ENCODE results near the gene DES. TPM values are rescaled to one million over a fixed set of nuclear protein-coding genes. Genes with fewer than 3 reads are reported as not detected.

DES gene
- total and polyA plus RNA-seq, 7 experiments from 2014 or later, result 1.5 TPM; not detected in 6

DNA sequence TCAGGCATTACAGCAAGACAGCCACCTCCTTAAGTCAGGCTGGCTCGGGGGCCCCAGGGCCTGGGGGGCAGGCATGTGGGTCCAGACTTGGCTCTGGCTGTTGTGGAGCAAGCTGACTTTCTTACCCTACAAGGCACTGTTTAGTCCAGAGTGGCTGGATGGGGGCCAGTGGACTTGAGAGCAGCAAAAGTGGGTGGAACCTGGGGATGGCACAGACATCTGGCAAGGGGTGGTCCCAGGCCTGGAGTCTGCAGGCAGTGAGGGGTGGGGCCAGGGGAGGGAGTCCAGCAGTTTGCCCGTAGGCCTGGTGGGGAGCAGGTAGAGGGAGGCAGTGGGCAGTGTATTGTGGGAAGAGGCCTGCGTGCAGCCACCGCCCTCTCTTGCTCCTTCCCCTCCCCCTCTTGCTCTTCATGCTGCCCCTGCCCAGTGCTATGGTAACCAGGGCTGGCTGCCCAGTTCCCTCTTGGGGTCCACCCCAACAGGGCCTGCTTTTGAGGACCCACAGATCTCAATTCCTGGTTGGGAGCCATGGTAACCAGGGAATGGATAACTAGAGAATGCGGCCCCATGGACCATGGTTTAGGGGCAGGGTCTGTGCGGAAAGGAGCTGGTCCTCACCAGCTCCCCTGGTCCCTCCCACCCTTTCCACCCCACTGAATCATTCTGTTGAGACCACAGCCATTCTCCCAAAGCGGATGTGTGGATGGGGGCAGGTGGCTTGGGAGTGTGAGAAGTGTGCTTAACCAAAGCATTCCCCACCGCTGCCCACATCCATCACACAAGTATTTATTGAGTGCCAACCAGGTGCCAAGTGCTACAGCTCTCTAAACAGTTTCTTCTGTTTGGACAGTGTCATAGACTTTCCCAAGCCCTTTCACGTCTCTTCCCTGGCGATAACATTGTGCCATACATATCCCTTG, 35.8 kb downstream of the DES start:
- CTCF ChIA-PET, result no interaction called here
- Histone ChIP-seq H3K27me3 (ENCODE audit: control insufficient read depth in 2 of 2, insufficient read depth in 2 of 2, low read length in 2 of 2) (no peaks in the 10 kb centered on the region), H3K27ac (ENCODE audit: low read depth, low read length) (no peak overlapping the region), H3K4me3 (ENCODE audit: low read length) (no peak overlapping the region), H3K36me3 (ENCODE audit: control insufficient read depth in 2 of 3, insufficient read depth in 3 of 3, low read length in 3 of 3) (no peaks in the 10 kb centered on the region), H3K9me3 (ENCODE audit: control insufficient read depth in 2 of 3, low read length in 3 of 3) (no peaks in the 10 kb centered on the region), H3K4me1 (ENCODE audit: control insufficient read depth in 2 of 2, insufficient read depth in 2 of 2, low read length in 2 of 2) (no peaks in the 10 kb centered on the region)
- Mint-ChIP-seq H3K36me3 (peaks cover 0 to 15% (median 0%) of the 10 kb centered on the region in 5 donors), H3K4me1 (peaks cover 0 to 10% (median 6%) of the 10 kb centered on the region in 7 donors), H3K4me3 (no peak overlapping the region), H3K9me3 (no peaks in the 10 kb centered on the region), H3K27ac (no peak overlapping the region), H3K27me3 (peaks cover 5 to 26% (median 9%) of the 10 kb centered on the region in 5 donors)
- DNase-seq (no peak), ATAC-seq (no peak)
- intact Hi-C loops (cut with micrococcal nuclease), result no loop called here
- POLR2A ChIA-PET, result interaction anchor here (0.6 kb wide), 1 partner anchor 9 kb away, joined by 3 read pairs; no protein-coding TSS in a partner anchor

- Histone ChIP-seq H3K4me1 (ENCODE audit: control insufficient read depth in 2 of 2, insufficient read depth in 2 of 2, low read length in 2 of 2) (no peaks in the 10 kb centered on the region), H3K27me3 (ENCODE audit: control insufficient read depth in 2 of 2, insufficient read depth in 2 of 2, low read length in 2 of 2) (no peaks in the 10 kb centered on the region), H3K27ac (ENCODE audit: low read depth, low read length) (no peak overlapping the region), H3K4me3 (ENCODE audit: low read length) (no peak overlapping the region), H3K36me3 (ENCODE audit: control insufficient read depth in 2 of 3, insufficient read depth in 3 of 3, low read length in 3 of 3) (no peaks in the 10 kb centered on the region), H3K9me3 (ENCODE audit: control insufficient read depth in 2 of 3, low read length in 3 of 3) (no peaks in the 10 kb centered on the region)
- intact Hi-C loops (cut with micrococcal nuclease), result no loop called here
- Mint-ChIP-seq H3K27ac (no peak overlapping the region), H3K9me3 (no peaks in the 10 kb centered on the region), H3K4me3 (no peak overlapping the region), H3K36me3 (peaks cover 0 to 7% (median 0%) of the 10 kb centered on the region in 5 donors), H3K4me1 (peaks cover 0 to 9% (median 4%) of the 10 kb centered on the region in 7 donors), H3K27me3 (peaks cover 0 to 12% (median 0%) of the 10 kb centered on the region in 5 donors)
- DNase-seq (no peak), ATAC-seq (no peak)
- POLR2A ChIA-PET, result no interaction called here
- CTCF ChIA-PET, result interaction anchor here (1.4 kb wide), 1 partner anchor 74 kb away, joined by 6 read pairs; no protein-coding TSS in a partner anchor
Observed at GRCh38 chr2:219455581-219455980, 37.4 kb downstream of the DES start.

GRCh38 chr2:219457784-219458369, 39.7 kb downstream of the DES start:
- peak overlapping the region in 1 of 9 donors; percentile 25 for H3K27ac Mint-ChIP-seq
- intact Hi-C loops (cut with micrococcal nuclease), result no loop called here
- H3K4me3 Mint-ChIP-seq, result no peak overlapping the region
- H3K27me3 Mint-ChIP-seq, result peaks cover 0 to 4% (median 0%) of the 10 kb centered on the region in 5 donors
- H3K9me3 Mint-ChIP-seq, result no peaks in the 10 kb centered on the region
- Histone ChIP-seq H3K4me3 (ENCODE audit: low read length) (no peak overlapping the region), H3K27ac (ENCODE audit: low read depth, low read length) (no peak overlapping the region), H3K27me3 (ENCODE audit: control insufficient read depth in 2 of 2, insufficient read depth in 2 of 2, low read length in 2 of 2) (no peaks in the 10 kb centered on the region), H3K36me3 (ENCODE audit: control insufficient read depth in 2 of 3, insufficient read depth in 3 of 3, low read length in 3 of 3) (peaks cover 0 to 7% (median 0%) of the 10 kb centered on the region in 3 experiments), H3K4me1 (ENCODE audit: control insufficient read depth in 2 of 2, insufficient read depth in 2 of 2, low read length in 2 of 2) (no peaks in the 10 kb centered on the region), H3K9me3 (ENCODE audit: control insufficient read depth in 2 of 3, low read length in 3 of 3) (no peaks in the 10 kb centered on the region)
- H3K36me3 Mint-ChIP-seq, result peaks cover 0 to 4% (median 0%) of the 10 kb centered on the region in 5 donors
- ChIA-PET CTCF (interaction anchor here (0.6 to 2.5 kb wide), 6 partner anchors 16 to 135 kb away, joined by 3 to 10 read pairs (median 4); no protein-coding TSS in a partner anchor), POLR2A (interaction anchor here (0.6 kb wide), 1 partner anchor 70 kb away, joined by 3 read pairs; the partner anchor contains the start of gene DNPEP)
- DNase-seq (no peak), ATAC-seq (peak; percentile 30)
- H3K4me1 Mint-ChIP-seq, result peaks cover 0 to 9% (median 3%) of the 10 kb centered on the region in 7 donors

- POLR2A ChIA-PET, result no interaction called here
- no peak overlapping the region for H3K4me3 Mint-ChIP-seq
- peak overlapping the region in 1 of 9 donors; percentile 36 for H3K27ac Mint-ChIP-seq
Observed at GRCh38 chr2:219458996-219459395, 40.8 kb downstream of the DES start.

GRCh38 chr2:219459460-219460311, 41.5 kb downstream of the DES start:
- Histone ChIP-seq H3K9me3 (ENCODE audit: control insufficient read depth in 2 of 3, low read length in 3 of 3) (no peaks in the 10 kb centered on the region), H3K4me1 (ENCODE audit: control insufficient read depth in 2 of 2, insufficient read depth in 2 of 2, low read length in 2 of 2) (no peaks in the 10 kb centered on the region), H3K4me3 (ENCODE audit: low read length) (no peak overlapping the region), H3K27me3 (ENCODE audit: control insufficient read depth in 2 of 2, insufficient read depth in 2 of 2, low read length in 2 of 2) (no peaks in the 10 kb centered on the region), H3K36me3 (ENCODE audit: control insufficient read depth in 2 of 3, insufficient read depth in 3 of 3, low read length in 3 of 3) (peaks cover 0 to 10% (median 0%) of the 10 kb centered on the region in 3 experiments), H3K27ac (ENCODE audit: low read depth, low read length) (no peak overlapping the region)
- intact Hi-C loops (cut with micrococcal nuclease), result loop anchor here (1.0 kb wide), 2 partner anchors 56 to 71 kb away; no protein-coding TSS in a partner anchor
- peaks cover 0 to 4% (median 0%) of the 10 kb centered on the region in 5 donors for H3K36me3 Mint-ChIP-seq
- H3K27ac Mint-ChIP-seq, result peak overlapping the region in 1 of 9 donors; percentile 21
- DNase-seq (peak in 3 of 9 donors; percentile 17 to 49 (median 36)), ATAC-seq (peak; percentile 43)
- ChIA-PET CTCF (interaction anchor here (0.7 to 2.5 kb wide), 3 partner anchors 70 to 78 kb away, joined by 3 to 10 read pairs (median 7); no protein-coding TSS in a partner anchor), POLR2A (no interaction called here)
- H3K27me3 Mint-ChIP-seq, result no peaks in the 10 kb centered on the region
- H3K4me3 Mint-ChIP-seq, result no peak overlapping the region
- H3K4me1 Mint-ChIP-seq, result peaks cover 0 to 9% (median 2%) of the 10 kb centered on the region in 7 donors
- no peaks in the 10 kb centered on the region for H3K9me3 Mint-ChIP-seq

More at GRCh38 chr2:219458996-219459395, 40.8 kb downstream of the DES start:
- ATAC-seq, result no peak
- H3K36me3 ChIP-seq (ENCODE audit: control insufficient read depth in 2 of 3, insufficient read depth in 3 of 3, low read length in 3 of 3), result peaks cover 0 to 7% (median 0%) of the 10 kb centered on the region in 3 experiments
- peaks cover 0 to 9% (median 2%) of the 10 kb centered on the region in 7 donors for H3K4me1 Mint-ChIP-seq
- CTCF ChIA-PET, result interaction anchor here (2.5 kb wide), 1 partner anchor 70 kb away, joined by 10 read pairs; no protein-coding TSS in a partner anchor
- H3K27ac ChIP-seq (ENCODE audit: low read depth, low read length), result no peak overlapping the region
- no peak overlapping the region for H3K4me3 ChIP-seq (ENCODE audit: low read length)
- H3K36me3 Mint-ChIP-seq, result peaks cover 0 to 4% (median 0%) of the 10 kb centered on the region in 5 donors
- H3K27me3 ChIP-seq (ENCODE audit: control insufficient read depth in 2 of 2, insufficient read depth in 2 of 2, low read length in 2 of 2), result no peaks in the 10 kb centered on the region
- no peak for DNase-seq
- no peaks in the 10 kb centered on the region for H3K9me3 ChIP-seq (ENCODE audit: control insufficient read depth in 2 of 3, low read length in 3 of 3)
- no peaks in the 10 kb centered on the region for H3K27me3 Mint-ChIP-seq
- H3K4me1 ChIP-seq (ENCODE audit: control insufficient read depth in 2 of 2, insufficient read depth in 2 of 2, low read length in 2 of 2), result no peaks in the 10 kb centered on the region
- no peaks in the 10 kb centered on the region for H3K9me3 Mint-ChIP-seq
- intact Hi-C loops (cut with micrococcal nuclease), result loop anchor here (1.0 kb wide), 2 partner anchors 56 to 71 kb away; no protein-coding TSS in a partner anchor

Measured in naive thymus-derived CD4-positive, alpha-beta T cell (primary cell).